HG02763 (cell line): ENCODE results near the gene APOE.

Source experiments
- ATAC-seq: cut with Tn5 transposase; IDR thresholded peaks from one replicate; pipeline ENCODE4 v1.9.1; 2021; ENCODE audit warnings: mild to moderate bottlenecking, moderate library complexity; ENCODE audit not compliant: unreplicated experiment

APOE gene

GRCh38 chr19:44948763-44949374 lies 43.3 kb downstream of the APOE start:
- ATAC-seq = no peak

- no peak for ATAC-seq
Measured at GRCh38 chr19:44949550-44949949, 44.0 kb downstream of the APOE start.

- ATAC-seq = no peak
Measured at GRCh38 chr19:44951179-44952159, 45.9 kb downstream of the APOE start.

GRCh38 chr19:44954278-44954648 lies 48.7 kb downstream of the APOE start:
- ATAC-seq = no peak

GRCh38 chr19:44954649-44955504 lies 49.3 kb downstream of the APOE start, which contains the start of gene CLPTM1:
CLPTM1 (plus strand) TSS chr19:44955380; CDS start chr19:44955396, 16 bp downstream.
- peak; percentile 88 for ATAC-seq

GRCh38 chr19:44955505-44956439 lies 50.2 kb downstream of the APOE start:
- no peak for ATAC-seq

GRCh38 chr19:44957526-44957925 lies 51.9 kb downstream of the APOE start:
- ATAC-seq = no peak

GRCh38 chr19:44958090-44958489 lies 52.5 kb downstream of the APOE start:
- ATAC-seq = no peak
